ENCODE measurements around the gene PAN2.
A peak's percentile ranks its signal among the peaks of the same experiment; 100 is the strongest.
"Not testable (repeated sequence)": the region's sequence is repeated elsewhere in the genome, so short reads cannot be mapped to it uniquely, and the experiment has no call there.

The PAN2 gene

GRCh38 chr12:56308714-56309113, 25.1 kb downstream of the PAN2 start:
- DNase-seq (ENCODE audit: low spot score) = no peak

DNA sequence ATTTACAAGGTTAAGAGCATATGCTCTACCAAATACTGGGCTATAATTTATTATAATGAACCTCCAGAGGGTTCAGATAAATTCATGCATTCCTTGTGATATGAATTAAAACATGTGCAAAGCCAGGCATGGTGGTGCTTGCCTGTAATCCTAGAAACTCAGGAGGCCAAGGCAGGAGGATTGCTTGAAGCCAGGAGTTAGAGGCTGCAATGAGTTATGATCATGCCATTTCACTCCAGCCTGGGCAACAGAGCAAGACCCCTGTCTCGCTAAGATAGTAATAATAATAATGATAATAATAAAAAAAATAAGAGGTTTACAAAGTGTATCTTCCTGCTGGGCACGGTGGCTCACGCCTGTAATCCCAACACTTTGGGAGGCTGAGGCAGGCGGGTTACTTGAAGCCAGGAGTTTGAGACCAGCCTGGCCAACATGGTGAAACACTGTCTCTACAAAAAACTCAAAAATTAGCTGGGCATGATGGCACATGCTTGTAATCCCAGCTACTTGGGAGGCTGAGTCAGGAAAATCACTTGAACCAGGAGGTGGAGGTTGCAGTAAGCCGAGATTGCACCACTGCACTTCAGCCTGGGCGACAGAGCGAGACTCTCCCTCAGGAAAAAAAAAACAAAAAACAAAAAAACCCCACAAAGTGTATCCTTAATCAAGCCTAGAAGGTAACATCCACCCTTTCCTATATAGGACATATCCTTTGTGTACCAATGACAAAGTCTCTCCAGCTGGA, 26.4 kb downstream of the PAN2 start:
- no peak for DNase-seq (ENCODE audit: low spot score)

- DNase-seq (ENCODE audit: low spot score) = no peak
Observed at GRCh38 chr12:56304872-56305590, 28.8 kb downstream of the PAN2 start.

DNA sequence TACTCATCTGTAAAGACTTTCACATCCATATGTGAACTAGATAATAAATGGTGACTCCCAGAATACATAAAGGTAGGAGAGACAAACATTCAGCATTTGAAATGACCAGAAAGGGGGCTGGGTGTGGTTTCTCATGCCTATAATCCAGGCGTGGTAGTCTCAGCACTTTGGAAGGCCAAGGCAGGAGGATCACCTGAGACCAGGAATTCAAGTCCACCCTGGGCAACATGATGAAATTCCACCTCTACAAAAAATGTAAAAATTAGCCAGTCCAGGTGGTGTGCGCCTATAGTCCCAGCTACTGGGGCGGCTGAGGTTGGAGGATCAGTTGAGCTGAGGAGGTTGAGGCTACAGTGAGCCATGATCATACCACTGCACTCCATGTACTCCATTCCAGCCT, 29.5 kb downstream of the PAN2 start:
- no peak for DNase-seq (ENCODE audit: low spot score)

DNA sequence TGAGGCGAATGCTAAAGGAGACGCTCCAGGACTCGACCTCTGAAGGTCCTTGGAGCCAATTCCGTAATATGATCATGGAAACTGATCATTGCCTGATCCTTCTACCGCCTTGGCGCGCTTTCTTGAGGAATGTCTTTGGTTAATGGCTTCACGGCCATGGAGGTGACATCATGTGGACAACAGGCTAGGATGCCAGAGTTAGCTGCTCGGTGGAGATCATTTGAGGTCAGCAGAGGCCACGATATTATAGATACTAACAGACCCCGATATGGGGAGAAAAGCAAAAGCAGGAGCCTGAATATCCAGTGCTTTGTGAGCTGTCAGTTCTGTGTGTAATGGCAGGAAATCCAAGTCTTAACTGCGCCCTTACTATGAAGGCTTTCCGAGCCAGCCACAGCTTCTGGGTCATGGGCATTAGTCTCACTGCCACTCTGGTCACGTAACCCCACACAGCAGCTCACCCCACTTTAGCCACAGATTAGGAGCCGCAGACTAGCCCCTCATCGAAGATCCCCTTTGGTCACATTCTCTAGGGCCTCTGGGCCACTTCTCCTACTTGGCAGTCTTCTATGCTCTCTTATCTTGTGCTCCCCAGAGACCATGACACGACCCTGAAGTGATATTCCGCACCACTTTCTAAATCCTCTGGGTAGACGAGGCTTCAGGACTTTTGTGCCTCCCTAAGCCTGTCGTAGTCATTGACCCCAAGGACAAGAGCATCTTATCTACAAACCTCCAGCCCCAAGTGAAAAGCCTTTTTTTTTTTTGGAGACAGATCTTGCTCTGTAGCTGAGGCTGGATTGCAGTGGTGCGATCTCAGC, 32.9 kb downstream of the PAN2 start:
- no peak for DNase-seq (ENCODE audit: low spot score)

GRCh38 chr12:56299853-56300643, 33.8 kb downstream of the PAN2 start, which contains the start of gene CS:
TSS of gene CS (minus strand) at chr12:56300330. CDS start at chr12:56300201, 129 bp downstream.
- peak; percentile 99 for DNase-seq (ENCODE audit: low spot score)

DNA sequence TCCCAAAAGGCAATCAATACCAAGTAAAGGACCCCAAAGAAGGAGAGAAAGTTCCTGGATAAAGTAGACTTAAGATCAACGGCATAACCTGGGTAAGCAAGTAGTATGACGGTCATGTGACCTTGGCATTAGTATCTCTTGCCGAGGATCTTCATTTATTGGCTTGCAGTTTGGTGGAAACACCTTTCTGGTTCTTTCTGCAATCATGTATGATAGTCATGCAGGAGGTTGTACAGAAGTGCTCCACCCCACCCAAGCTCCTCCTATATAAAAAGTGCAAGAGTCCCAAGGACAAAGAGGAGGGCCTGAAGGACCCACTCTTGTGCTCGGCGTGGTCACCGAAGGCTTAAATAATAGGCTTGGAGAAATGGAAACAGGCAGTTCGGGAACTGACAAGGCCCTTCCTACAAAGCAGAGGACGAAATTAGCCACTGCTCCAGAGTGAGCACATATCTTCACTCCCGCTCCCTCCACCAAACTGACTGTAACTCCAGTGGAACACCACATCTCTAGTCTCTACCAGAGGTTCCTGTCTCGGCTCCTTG, 34.4 kb downstream of the PAN2 start:
- DNase-seq (ENCODE audit: low spot score) = peak; percentile 60

DNA sequence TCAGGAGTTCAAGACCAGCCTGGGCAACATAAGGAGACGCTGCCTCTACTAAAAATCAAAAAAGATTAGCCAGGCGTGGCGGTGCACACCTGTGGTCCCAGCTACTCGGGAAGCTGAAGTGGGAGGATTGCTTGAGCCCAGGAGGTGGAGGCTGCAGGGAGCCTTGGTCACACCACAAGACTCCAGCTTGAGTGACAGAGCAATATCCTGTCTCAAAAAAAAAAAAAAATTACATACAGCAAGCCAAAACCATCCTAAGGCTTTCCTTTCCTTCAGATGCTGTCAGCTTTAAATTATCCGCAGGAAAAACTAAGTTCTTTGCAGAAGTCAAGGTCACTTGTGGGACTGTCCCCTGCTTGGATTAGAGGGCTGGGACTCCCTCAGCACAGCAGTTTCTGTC, 35.0 kb downstream of the PAN2 start:
- DNase-seq (ENCODE audit: low spot score) = no peak

GRCh38 chr12:56297400-56297799, 36.4 kb downstream of the PAN2 start:
- DNase-seq (ENCODE audit: low spot score) = no peak

DNA sequence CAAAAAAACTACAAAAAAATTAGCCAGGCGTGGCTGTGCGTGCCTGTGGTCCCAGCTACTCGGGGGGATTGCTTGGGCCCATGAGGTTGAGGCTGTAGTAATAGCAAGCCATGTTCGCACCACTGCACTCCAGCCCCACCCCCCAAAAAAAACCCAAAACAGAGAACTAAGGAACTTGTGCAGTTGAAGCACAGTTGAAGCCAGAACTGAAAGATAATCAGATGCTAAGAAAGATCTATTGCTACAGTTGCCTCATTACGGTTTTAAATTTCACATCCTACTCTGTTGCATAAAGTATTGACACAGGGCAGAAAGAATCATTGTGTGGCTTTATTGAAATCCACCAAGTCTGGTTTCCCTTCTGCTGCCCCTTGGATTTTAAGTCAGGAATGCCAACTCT, 37.5 kb downstream of the PAN2 start:
- DNase-seq (ENCODE audit: low spot score) = no peak

DNA sequence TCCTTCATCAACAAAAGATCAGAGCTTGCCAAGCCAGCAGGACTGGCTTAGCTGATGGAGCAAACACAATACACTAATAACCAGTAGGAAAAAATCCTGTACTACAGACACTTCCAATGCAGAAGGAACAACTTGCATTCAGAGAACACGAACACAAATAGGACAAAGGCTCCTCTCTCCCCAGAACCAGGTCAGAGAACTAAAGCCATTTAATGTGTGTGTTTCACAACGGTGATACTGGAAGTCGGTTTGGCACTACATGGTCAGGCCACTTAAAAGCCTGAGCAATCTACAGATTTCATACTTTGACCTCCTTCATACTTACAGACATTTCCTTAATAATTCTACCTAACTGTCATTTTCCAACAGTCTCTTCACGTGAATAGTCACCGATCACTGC, 40.0 kb downstream of the PAN2 start:
- no peak for DNase-seq (ENCODE audit: low spot score)

GRCh38 chr12:56288705-56289387, 45.0 kb downstream of the PAN2 start:
- no peak for DNase-seq (ENCODE audit: low spot score)

DNA sequence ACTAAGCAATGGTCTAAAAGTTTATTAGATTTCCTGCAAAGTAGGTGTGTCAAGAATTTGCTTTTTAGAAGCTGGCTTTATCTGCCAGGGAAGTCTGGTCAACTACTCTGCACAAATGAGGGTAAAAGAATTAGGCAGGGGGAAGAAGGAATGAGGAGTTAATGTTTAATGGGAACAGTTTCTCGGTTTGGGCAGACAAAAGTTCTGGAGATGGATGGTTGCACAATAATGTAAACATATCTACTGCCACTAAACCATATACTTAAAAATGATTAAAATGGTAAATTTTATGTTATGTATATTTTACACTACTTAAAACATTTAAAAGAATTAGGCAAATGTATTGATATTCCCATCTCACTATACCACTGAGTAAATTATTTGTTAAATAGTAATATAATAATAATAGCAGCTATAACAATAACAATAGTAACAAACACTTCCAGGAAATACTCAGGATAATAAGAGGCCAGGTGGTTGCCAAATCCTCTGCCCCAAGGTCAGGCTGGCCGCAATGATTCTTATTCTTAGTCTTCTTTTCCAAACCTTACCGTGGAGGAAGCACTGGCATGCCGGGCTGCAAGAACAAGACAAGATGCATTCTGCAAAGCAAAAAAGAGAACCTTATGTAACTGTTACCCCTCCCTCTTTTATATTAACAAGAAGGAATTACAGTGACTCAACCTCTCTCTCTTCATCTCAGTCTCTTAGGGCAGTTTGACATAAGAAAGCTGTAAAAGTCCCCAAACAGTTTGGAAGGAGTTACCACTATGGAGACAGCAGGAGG, 47.6 kb downstream of the PAN2 start:
- DNase-seq (ENCODE audit: low spot score) = no peak

DNA sequence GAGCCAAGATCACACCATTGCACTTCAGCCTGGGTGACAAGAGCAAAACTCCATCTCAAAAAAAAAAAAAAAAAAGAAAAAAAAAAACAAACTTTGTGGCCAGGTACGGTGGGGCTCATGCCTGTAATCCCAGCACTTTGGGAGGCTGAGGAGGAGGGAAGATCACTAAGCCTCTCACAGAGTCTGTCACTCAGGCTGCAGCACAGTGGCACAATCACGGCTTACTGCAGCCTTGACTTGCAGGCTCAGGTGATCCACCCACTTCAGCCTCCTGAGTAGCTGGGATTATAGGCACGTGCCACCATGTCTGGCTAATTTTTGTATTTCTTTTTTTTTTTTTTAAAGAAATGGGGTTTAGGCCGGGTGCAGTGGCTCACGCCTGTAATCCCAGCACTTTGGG, 49.5 kb downstream of the PAN2 start:
- not testable (repeated sequence) for DNase-seq (ENCODE audit: low spot score)

- DNase-seq (ENCODE audit: low spot score) = no peak
Observed at GRCh38 chr12:56282579-56282978, 51.2 kb downstream of the PAN2 start.

DNA sequence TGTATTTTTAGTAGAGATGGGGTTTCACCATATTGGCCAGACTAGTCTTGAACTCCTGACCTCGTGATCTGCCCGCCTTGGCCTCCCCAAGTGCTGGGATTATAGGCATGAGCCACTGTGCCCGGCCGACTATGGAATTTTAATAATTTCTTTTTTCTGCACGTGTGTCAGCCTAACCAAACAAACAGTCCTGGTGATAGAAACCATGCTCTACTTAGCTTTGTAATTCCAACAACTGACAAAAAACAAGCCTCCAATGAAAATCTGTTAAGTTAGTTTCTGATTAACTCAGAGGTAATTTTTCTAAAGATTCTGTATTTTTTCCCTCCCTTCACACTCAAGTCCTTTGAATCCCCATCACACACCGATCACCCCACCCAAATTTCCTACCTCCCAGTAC, 51.8 kb downstream of the PAN2 start:
- no peak for DNase-seq (ENCODE audit: low spot score)

GRCh38 chr12:56280849-56281248, 53.0 kb downstream of the PAN2 start:
- no peak for DNase-seq (ENCODE audit: low spot score)

DNA sequence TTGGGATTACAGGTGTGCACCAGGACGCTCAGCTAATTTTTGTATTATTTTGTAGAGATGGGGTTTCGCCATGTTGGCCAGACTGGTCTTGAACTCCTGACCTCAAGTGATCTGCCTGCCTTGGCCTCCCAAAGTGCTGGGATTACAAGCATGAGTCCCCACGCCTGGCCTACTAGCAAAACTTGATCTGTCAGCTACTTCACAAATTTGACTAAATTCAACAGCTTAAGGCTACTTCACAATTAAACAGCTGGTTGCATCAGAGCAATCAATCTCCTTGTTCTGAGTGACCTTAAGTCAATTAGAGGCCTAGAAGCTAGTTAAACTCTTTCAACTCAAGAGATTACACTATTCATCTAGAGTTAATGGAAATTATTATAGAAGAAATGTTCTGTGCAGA, 54.9 kb downstream of the PAN2 start:
- DNase-seq (ENCODE audit: low spot score) = no peak

GRCh38 chr12:56274299-56274698, 59.5 kb downstream of the PAN2 start:
- no peak for DNase-seq (ENCODE audit: low spot score)

DNA sequence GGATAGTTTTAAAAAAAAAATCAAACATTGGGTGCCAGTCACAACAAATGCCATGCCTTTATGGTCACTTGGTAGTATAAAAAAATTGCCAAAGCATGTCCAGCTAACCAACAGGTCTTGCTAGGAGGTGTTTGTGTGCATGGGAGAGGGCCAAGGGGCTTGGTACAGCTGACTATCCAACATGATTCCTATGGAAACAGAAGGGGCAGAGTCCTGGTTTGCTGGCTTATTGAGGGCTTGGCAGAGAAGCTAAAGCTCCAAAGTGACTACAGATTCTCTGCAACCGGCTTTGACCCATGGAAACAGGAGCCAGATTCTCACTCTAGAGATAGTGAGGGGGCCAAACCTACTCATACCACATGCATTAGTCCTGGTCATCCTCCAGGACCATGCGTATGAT, 61.3 kb downstream of the PAN2 start:
- DNase-seq (ENCODE audit: low spot score) = not testable (repeated sequence)

Measured in hematopoietic multipotent progenitor cell treated with erythropoietin and hydrocortisone succinate and interleukin-3 and kit ligand, for 17 days (in vitro differentiated cells).